Measurements from ENCODE around the gene PHACTR1. TPM values are rescaled to one million over a fixed set of nuclear protein-coding genes. Genes with fewer than 3 reads are reported as not detected.

PHACTR1 gene
- total and polyA plus RNA-seq, 4 experiments from 2014 or later, result 0.03 to 0.44 (median 0.42) TPM

GRCh38 chr6:13226071-13226470 lies 509.5 kb downstream of the PHACTR1 start:
- intact Hi-C loops (cut with micrococcal nuclease), result no loop called here

GRCh38 chr6:13228264-13229204 lies 512.0 kb downstream of the PHACTR1 start:
- no peaks in the 10 kb centered on the region for H3K27me3 ChIP-seq (ENCODE audit: insufficient read depth, low read length)
- H3K9me3 Mint-ChIP-seq, result no peaks in the 10 kb centered on the region
- peaks cover 2 to 5% of the 10 kb centered on the region in 2 donors for H3K27me3 Mint-ChIP-seq
- peaks cover 6 to 15% (median 9%) of the 10 kb centered on the region in 4 donors for H3K4me1 Mint-ChIP-seq
- H3K36me3 Mint-ChIP-seq, result no peaks in the 10 kb centered on the region
- ChIA-PET CTCF (ENCODE audit: partially characterized antibody) (interaction anchor here (0.6 kb wide), 1 partner anchor 13 kb away, joined by 3 read pairs; no protein-coding TSS in a partner anchor), POLR2A (ENCODE audit: partially characterized antibody) (no interaction called here)
- H3K27ac Mint-ChIP-seq, result no peak overlapping the region
- no peak for DNase-seq
- no peaks in the 10 kb centered on the region for H3K36me3 ChIP-seq (ENCODE audit: insufficient read depth, low read length)
- no peak overlapping the region for H3K27ac ChIP-seq (ENCODE audit: low read depth, low read length)
- peaks cover 18% of the 10 kb centered on the region for H3K4me1 ChIP-seq (ENCODE audit: insufficient read depth, low read length)
- no peaks in the 10 kb centered on the region for H3K9me3 ChIP-seq (ENCODE audit: control insufficient read depth in 1 of 2, low read length in 2 of 2)
- intact Hi-C loops (cut with micrococcal nuclease), result no loop called here
- H3K4me3 Mint-ChIP-seq, result peak overlapping the region in 1 of 8 donors; percentile 7
- no peak overlapping the region for H3K4me3 ChIP-seq (ENCODE audit: low read length in 2 of 2)

More at GRCh38 chr6:13226071-13226470, 509.5 kb downstream of the PHACTR1 start:
- DNase-seq, result no peak
- Mint-ChIP-seq H3K9me3 (no peaks in the 10 kb centered on the region), H3K4me3 (no peak overlapping the region), H3K27me3 (peaks cover 2 to 5% of the 10 kb centered on the region in 2 donors), H3K36me3 (no peaks in the 10 kb centered on the region), H3K4me1 (peaks cover 6 to 15% (median 9%) of the 10 kb centered on the region in 4 donors), H3K27ac (no peak overlapping the region)
- CTCF ChIA-PET (ENCODE audit: partially characterized antibody), result no interaction called here
- Histone ChIP-seq H3K4me3 (ENCODE audit: low read length in 2 of 2) (no peak overlapping the region), H3K4me1 (ENCODE audit: insufficient read depth, low read length) (peaks cover 18% of the 10 kb centered on the region), H3K27me3 (ENCODE audit: insufficient read depth, low read length) (no peaks in the 10 kb centered on the region), H3K36me3 (ENCODE audit: insufficient read depth, low read length) (no peaks in the 10 kb centered on the region), H3K27ac (ENCODE audit: low read depth, low read length) (no peak overlapping the region), H3K9me3 (ENCODE audit: control insufficient read depth in 1 of 2, low read length in 2 of 2) (no peaks in the 10 kb centered on the region)
- POLR2A ChIA-PET (ENCODE audit: partially characterized antibody), result no interaction called here

GRCh38 chr6:13229205-13230085 lies 512.9 kb downstream of the PHACTR1 start:
- POLR2A ChIA-PET (ENCODE audit: partially characterized antibody), result no interaction called here
- Histone ChIP-seq H3K4me3 (ENCODE audit: low read length in 2 of 2) (no peak overlapping the region), H3K27me3 (ENCODE audit: insufficient read depth, low read length) (no peaks in the 10 kb centered on the region), H3K36me3 (ENCODE audit: insufficient read depth, low read length) (no peaks in the 10 kb centered on the region), H3K4me1 (ENCODE audit: insufficient read depth, low read length) (peaks cover 18% of the 10 kb centered on the region), H3K27ac (ENCODE audit: low read depth, low read length) (no peak overlapping the region), H3K9me3 (ENCODE audit: control insufficient read depth in 1 of 2, low read length in 2 of 2) (no peaks in the 10 kb centered on the region)
- H3K36me3 Mint-ChIP-seq, result no peaks in the 10 kb centered on the region
- DNase-seq, result peak; percentile 6 to 57 (median 8)
- H3K27me3 Mint-ChIP-seq, result peaks cover 2 to 5% of the 10 kb centered on the region in 2 donors
- no peaks in the 10 kb centered on the region for H3K9me3 Mint-ChIP-seq
- peaks cover 6 to 15% (median 9%) of the 10 kb centered on the region in 4 donors for H3K4me1 Mint-ChIP-seq
- intact Hi-C loops (cut with micrococcal nuclease), result no loop called here
- H3K4me3 Mint-ChIP-seq, result peak overlapping the region in 7 of 8 donors; percentile 2 to 66 (median 27)
- CTCF ChIA-PET (ENCODE audit: partially characterized antibody), result no interaction called here
- peak overlapping the region in 3 of 7 donors; percentile 25 to 66 (median 55) for H3K27ac Mint-ChIP-seq

- intact Hi-C loops (cut with micrococcal nuclease), result no loop called here
- ChIA-PET POLR2A (ENCODE audit: partially characterized antibody) (no interaction called here), CTCF (ENCODE audit: partially characterized antibody) (no interaction called here)
- H3K9me3 Mint-ChIP-seq, result no peaks in the 10 kb centered on the region
- H3K9me3 ChIP-seq (ENCODE audit: control insufficient read depth in 1 of 2, low read length in 2 of 2), result no peaks in the 10 kb centered on the region
- H3K27ac ChIP-seq (ENCODE audit: low read depth, low read length), result no peak overlapping the region
- H3K4me3 ChIP-seq (ENCODE audit: low read length in 2 of 2), result no peak overlapping the region
- no peaks in the 10 kb centered on the region for H3K36me3 ChIP-seq (ENCODE audit: insufficient read depth, low read length)
- H3K4me1 Mint-ChIP-seq, result peaks cover 6 to 15% (median 9%) of the 10 kb centered on the region in 4 donors
- no peaks in the 10 kb centered on the region for H3K27me3 ChIP-seq (ENCODE audit: insufficient read depth, low read length)
- H3K4me1 ChIP-seq (ENCODE audit: insufficient read depth, low read length), result peaks cover 18% of the 10 kb centered on the region
- H3K4me3 Mint-ChIP-seq, result no peak overlapping the region
- no peaks in the 10 kb centered on the region for H3K36me3 Mint-ChIP-seq
- no peak overlapping the region for H3K27ac Mint-ChIP-seq
- H3K27me3 Mint-ChIP-seq, result peaks cover 2 to 5% of the 10 kb centered on the region in 2 donors
- no peak for DNase-seq
These were observed 516.5 kb downstream of the PHACTR1 start for GRCh38 chr6:13233106-13233505.

- intact Hi-C loops (cut with micrococcal nuclease), result no loop called here
- Histone ChIP-seq H3K27ac (ENCODE audit: low read depth, low read length) (no peak overlapping the region), H3K9me3 (ENCODE audit: control insufficient read depth in 1 of 2, low read length in 2 of 2) (no peaks in the 10 kb centered on the region), H3K4me1 (ENCODE audit: insufficient read depth, low read length) (peaks cover 10% of the 10 kb centered on the region), H3K4me3 (ENCODE audit: low read length in 2 of 2) (no peak overlapping the region), H3K27me3 (ENCODE audit: insufficient read depth, low read length) (no peaks in the 10 kb centered on the region), H3K36me3 (ENCODE audit: insufficient read depth, low read length) (no peaks in the 10 kb centered on the region)
- ChIA-PET POLR2A (ENCODE audit: partially characterized antibody) (no interaction called here), CTCF (ENCODE audit: partially characterized antibody) (no interaction called here)
- Mint-ChIP-seq H3K4me1 (peaks cover 6 to 12% (median 8%) of the 10 kb centered on the region in 4 donors), H3K27me3 (peaks cover 2 to 3% of the 10 kb centered on the region in 2 donors), H3K27ac (no peak overlapping the region), H3K9me3 (no peaks in the 10 kb centered on the region), H3K36me3 (no peaks in the 10 kb centered on the region), H3K4me3 (no peak overlapping the region)
- DNase-seq, result no peak
These were observed 517.6 kb downstream of the PHACTR1 start for GRCh38 chr6:13234130-13234529.

- no peaks in the 10 kb centered on the region for H3K27me3 ChIP-seq (ENCODE audit: insufficient read depth, low read length)
- H3K4me3 ChIP-seq (ENCODE audit: low read length in 2 of 2), result no peak overlapping the region
- POLR2A ChIA-PET (ENCODE audit: partially characterized antibody), result no interaction called here
- H3K9me3 ChIP-seq (ENCODE audit: control insufficient read depth in 1 of 2, low read length in 2 of 2), result no peaks in the 10 kb centered on the region
- H3K36me3 ChIP-seq (ENCODE audit: insufficient read depth, low read length), result no peaks in the 10 kb centered on the region
- peaks cover 0 to under 1% (median 0%) of the 10 kb centered on the region in 4 donors for H3K4me1 Mint-ChIP-seq
- no peak overlapping the region for H3K27ac ChIP-seq (ENCODE audit: low read depth, low read length)
- no peaks in the 10 kb centered on the region for H3K9me3 Mint-ChIP-seq
- H3K4me1 ChIP-seq (ENCODE audit: insufficient read depth, low read length), result no peaks in the 10 kb centered on the region
- no peak for DNase-seq
- peaks cover 3 to 4% of the 10 kb centered on the region in 2 donors for H3K27me3 Mint-ChIP-seq
- no peak overlapping the region for H3K4me3 Mint-ChIP-seq
- H3K27ac Mint-ChIP-seq, result no peak overlapping the region
- intact Hi-C loops (cut with micrococcal nuclease), result no loop called here
- CTCF ChIA-PET (ENCODE audit: partially characterized antibody), result no interaction called here
- no peaks in the 10 kb centered on the region for H3K36me3 Mint-ChIP-seq
These were observed 518.8 kb downstream of the PHACTR1 start for GRCh38 chr6:13235339-13235738.

- no peaks in the 10 kb centered on the region for H3K36me3 ChIP-seq (ENCODE audit: insufficient read depth, low read length)
- ChIA-PET CTCF (ENCODE audit: partially characterized antibody) (no interaction called here), POLR2A (ENCODE audit: partially characterized antibody) (no interaction called here)
- H3K36me3 Mint-ChIP-seq, result no peaks in the 10 kb centered on the region
- H3K27ac Mint-ChIP-seq, result no peak overlapping the region
- H3K27me3 ChIP-seq (ENCODE audit: insufficient read depth, low read length), result no peaks in the 10 kb centered on the region
- H3K4me3 Mint-ChIP-seq, result no peak overlapping the region
- no peak overlapping the region for H3K27ac ChIP-seq (ENCODE audit: low read depth, low read length)
- peaks cover 8 to 10% of the 10 kb centered on the region in 2 donors for H3K27me3 Mint-ChIP-seq
- intact Hi-C loops (cut with micrococcal nuclease), result no loop called here
- DNase-seq, result no peak
- no peaks in the 10 kb centered on the region for H3K4me1 Mint-ChIP-seq
- no peaks in the 10 kb centered on the region for H3K9me3 Mint-ChIP-seq
- H3K4me1 ChIP-seq (ENCODE audit: insufficient read depth, low read length), result no peaks in the 10 kb centered on the region
- no peak overlapping the region for H3K4me3 ChIP-seq (ENCODE audit: low read length in 2 of 2)
- no peaks in the 10 kb centered on the region for H3K9me3 ChIP-seq (ENCODE audit: control insufficient read depth in 1 of 2, low read length in 2 of 2)
These were observed 520.8 kb downstream of the PHACTR1 start for GRCh38 chr6:13237318-13237717.

All from CD4-positive, alpha-beta memory T cell (primary cell).